HG03135 (cell line): ENCODE results near the gene KLK5.

Experiments used
- ATAC-seq: cut with Tn5 transposase; IDR thresholded peaks from one replicate; pipeline ENCODE4 v1.9.1; 2021; ENCODE audit warnings: mild to moderate bottlenecking, moderate library complexity; ENCODE audit not compliant: unreplicated experiment

The KLK5 gene

GRCh38 chr19:50894478-50895356, 58.1 kb downstream of the KLK5 start:
- ATAC-seq, result no peak
